AML-193 (cell line): ENCODE measurements around the gene LRCH4.
"Not testable (repeated sequence)": the region's sequence is repeated elsewhere in the genome, so short reads cannot be mapped to it uniquely, and the experiment has no call there.

Source experiments
- DNase-seq, 2 experiments: peaks; one replicate each; lab custom pipeline; 2025; lab: John Stamatoyannopoulos, UW

The LRCH4 gene

GRCh38 chr7:100544967-100545359 is 41.0 kb downstream of the LRCH4 start:
- no peak for DNase-seq

GRCh38 chr7:100544386-100544785 is 41.5 kb downstream of the LRCH4 start:
- DNase-seq = no peak

GRCh38 chr7:100543586-100543985 is 42.3 kb downstream of the LRCH4 start:
- DNase-seq = no peak

- not testable (repeated sequence) for DNase-seq
Observed at GRCh38 chr7:100541309-100541708, 44.6 kb downstream of the LRCH4 start.

- DNase-seq = no peak
Observed at GRCh38 chr7:100540073-100540723, 45.7 kb downstream of the LRCH4 start.

GRCh38 chr7:100539436-100540006 is 46.4 kb downstream of the LRCH4 start:
- DNase-seq = no peak

- peak; percentile 98 for DNase-seq
Observed at GRCh38 chr7:100538654-100539435, 47.1 kb downstream of the LRCH4 start, which contains the start of gene AGFG2. Gene AGFG2 (plus strand): TSS chr7:100539203. CDS start chr7:100539347, 144 bp downstream.

GRCh38 chr7:100538348-100538653 is 47.6 kb downstream of the LRCH4 start:
- peak in 1 of 2 experiments; percentile 45 for DNase-seq

- not testable (repeated sequence) for DNase-seq
Observed at GRCh38 chr7:100536695-100537094, 49.2 kb downstream of the LRCH4 start.

- not testable (repeated sequence) for DNase-seq
Observed at GRCh38 chr7:100535982-100536381, 49.9 kb downstream of the LRCH4 start.

GRCh38 chr7:100532165-100533022 is 53.5 kb downstream of the LRCH4 start:
- no peak for DNase-seq

- DNase-seq = not testable (repeated sequence)
Observed at GRCh38 chr7:100528108-100528866, 57.6 kb downstream of the LRCH4 start.
